ENCODE measurements around the gene CXCR4. TPM values are rescaled to one million over a fixed set of nuclear protein-coding genes. Genes with fewer than 3 reads are reported as not detected.

The CXCR4 gene
- total and polyA plus RNA-seq, 2 experiments from 2014 or later: 2.1 TPM

- TF ChIP-seq ETS1 (IDR thresholded peaks at IDR 0.05): no peak
- no peak for TF ChIP-seq ZNF331 (CRISPR knock-in tag; IDR thresholded peaks at IDR 0.05; ENCODE audit: low read depth)
- no peak for TF ChIP-seq CREB1 (CRISPR knock-in tag; IDR thresholded peaks at IDR 0.05; ENCODE audit: low read depth)
- no peak for TF ChIP-seq REST (IDR thresholded peaks at IDR 0.05; ENCODE audit: unreplicated experiment)
- TF ChIP-seq EZH2 (IDR thresholded peaks at IDR 0.05; ENCODE audit: low read depth, unreplicated experiment): no peak
- TF ChIP-seq EZH2phosphoT487 (IDR thresholded peaks at IDR 0.05; ENCODE audit: unreplicated experiment): no peak
- TF ChIP-seq STAT1 (IDR thresholded peaks at IDR 0.05; ENCODE audit: unreplicated experiment): no peak
- TF ChIP-seq CTCF (conservative IDR thresholded peaks at IDR 0.05; ENCODE audit: low read depth in 2 of 2): no peak
- TF ChIP-seq NANOG (IDR thresholded peaks at IDR 0.05; ENCODE audit: borderline replicate concordance): no peak
Observed at GRCh38 chr2:136086253-136087016, 31.5 kb downstream of the CXCR4 start (continued).

GRCh38 chr2:136085453-136086209 lies 32.3 kb downstream of the CXCR4 start:
- Mint-ChIP-seq H3K27me3 (ENCODE audit: insufficient read depth, low read depth, poor library complexity) (peaks cover 1% of the 10 kb centered on the region), H3K4me1 (peaks cover 3% of the 10 kb centered on the region; the same call in 1 of the 3 replicates), H3K9me3 (peaks cover 10% of the 10 kb centered on the region), H3K27ac (no peak overlapping the region), H3K36me3 (ENCODE audit: low read depth) (peaks cover 4% of the 10 kb centered on the region; the same call in 1 of the 3 replicates), H3K4me3 (no peak overlapping the region)
- Histone ChIP-seq H3K9me2 (ENCODE audit: insufficient read depth) (peaks cover 16% of the 10 kb centered on the region), H4K20me1 (replicated peaks; ENCODE audit: insufficient read depth) (no peaks in the 10 kb centered on the region), H3K27me3 (ENCODE audit: insufficient read depth) (no peaks in the 10 kb centered on the region), H3K27ac (ENCODE audit: low read depth) (no peak overlapping the region), H3K4me2 (no peak overlapping the region), H3K36me3 (ENCODE audit: insufficient read depth) (no peaks in the 10 kb centered on the region), H3K4me3 (no peak overlapping the region), H2AFZ (peak overlapping the region; percentile 43; the same call in 1 of the 2 replicates), H3K79me2 (replicated peaks; ENCODE audit: insufficient read depth) (no peaks in the 10 kb centered on the region), H3F3A (replicated peaks; ENCODE audit: low read depth) (no peaks in the 10 kb centered on the region), H3K4me1 (ENCODE audit: insufficient read depth) (no peaks in the 10 kb centered on the region)
- ATAC-seq (no peak), DNase-seq (ENCODE audit: low spot score) (no peak)
- no peak for TF ChIP-seq CREB1 (CRISPR knock-in tag; IDR thresholded peaks at IDR 0.05; ENCODE audit: low read depth)
- no peak for TF ChIP-seq ZNF462 (CRISPR knock-in tag; IDR thresholded peaks at IDR 0.05)
- TF ChIP-seq STAT1 (IDR thresholded peaks at IDR 0.05; ENCODE audit: unreplicated experiment): no peak
